T-helper 2 cell treated with Interferon-gamma antibody and Interleukin-4, amounts not matched to agents 5 μg/mL and 100 μg/mL, for 36 hours (primary cell): Measurements from ENCODE around the gene SLC25A11.

Experiments
- DNase-seq: peaks from one replicate; pipeline ENCODE4 v3.0.0; 2021; ENCODE audit warnings: low spot score
- H3K27ac Mint-ChIP-seq: one replicate; pipeline ENCODE4 v1.8.0; 2021; ENCODE audit warnings: mild to moderate bottlenecking, mixed read lengths
- H3K27me3 Mint-ChIP-seq: one replicate; pipeline ENCODE4 v1.8.0; 2021; ENCODE audit warnings: low read depth, mixed read lengths
- H3K36me3 Mint-ChIP-seq: one replicate; pipeline ENCODE4 v1.8.0; 2021; ENCODE audit warnings: low read depth, mixed read lengths
- H3K4me1 Mint-ChIP-seq: one replicate; pipeline ENCODE4 v1.8.0; 2021; ENCODE audit warnings: low read depth, mixed read lengths
- H3K4me3 Mint-ChIP-seq: one replicate; pipeline ENCODE4 v1.8.0; 2022; ENCODE audit warnings: mild to moderate bottlenecking, moderate library complexity, mixed read lengths
- H3K9me3 Mint-ChIP-seq: one replicate; pipeline ENCODE4 v1.8.0; 2021; ENCODE audit warnings: mixed read lengths

Gene SLC25A11

GRCh38 chr17:4939796-4940554, at the start of gene SLC25A11, which contains the start of gene RNF167:
SLC25A11 (minus strand) TSS chr17:4940046; CDS start chr17:4939910, 136 bp downstream.
RNF167 (plus strand) TSS chr17:4940268; CDS start chr17:4940910, 642 bp downstream.
- peak within 1 kb of the TSS; percentile 96 for H3K4me3 Mint-ChIP-seq
- H3K36me3 Mint-ChIP-seq: peaks cover 70% of the 10 kb centered on the region
- H3K27me3 Mint-ChIP-seq: no peaks in the 10 kb centered on the region
- peaks cover 49% of the 10 kb centered on the region for H3K4me1 Mint-ChIP-seq
- H3K27ac Mint-ChIP-seq: peak within 1 kb of the TSS; percentile 95
- H3K9me3 Mint-ChIP-seq: no peaks in the 10 kb centered on the region
- DNase-seq: peak; percentile 98

GRCh38 chr17:4987767-4988567, 48.1 kb upstream of the SLC25A11 start:
- H3K27ac Mint-ChIP-seq: peak overlapping the region; percentile 85
- no peaks in the 10 kb centered on the region for H3K9me3 Mint-ChIP-seq
- peak overlapping the region; percentile 94 for H3K4me3 Mint-ChIP-seq
- H3K27me3 Mint-ChIP-seq: no peaks in the 10 kb centered on the region
- DNase-seq: no peak
- peaks cover 16% of the 10 kb centered on the region for H3K36me3 Mint-ChIP-seq
- peaks cover 33% of the 10 kb centered on the region for H3K4me1 Mint-ChIP-seq

GRCh38 chr17:4986951-4987766, 47.3 kb upstream of the SLC25A11 start, which contains the start of gene CAMTA2:
CAMTA2 (minus strand) TSS chr17:4987675; CDS start chr17:4986222, 1,453 bp downstream.
- peak; percentile 79 for DNase-seq
- Mint-ChIP-seq H3K9me3 (no peaks in the 10 kb centered on the region), H3K27me3 (no peaks in the 10 kb centered on the region), H3K27ac (peak within 1 kb of the TSS; percentile 85), H3K36me3 (peaks cover 24% of the 10 kb centered on the region), H3K4me3 (peak within 1 kb of the TSS; percentile 94), H3K4me1 (peaks cover 33% of the 10 kb centered on the region)

- peaks cover 24% of the 10 kb centered on the region for H3K36me3 Mint-ChIP-seq
- peak; percentile 24 for DNase-seq
- H3K4me1 Mint-ChIP-seq: peaks cover 33% of the 10 kb centered on the region
- no peaks in the 10 kb centered on the region for H3K27me3 Mint-ChIP-seq
- H3K4me3 Mint-ChIP-seq: peak overlapping the region; percentile 94
- no peaks in the 10 kb centered on the region for H3K9me3 Mint-ChIP-seq
- H3K27ac Mint-ChIP-seq: peak overlapping the region; percentile 85
Observed at GRCh38 chr17:4986403-4986802, 46.6 kb upstream of the SLC25A11 start.

GRCh38 chr17:4982305-4982704, 42.5 kb upstream of the SLC25A11 start:
- DNase-seq: no peak
- H3K36me3 Mint-ChIP-seq: peaks cover 52% of the 10 kb centered on the region
- H3K4me3 Mint-ChIP-seq: no peak overlapping the region
- no peaks in the 10 kb centered on the region for H3K9me3 Mint-ChIP-seq
- peak overlapping the region; percentile 39 for H3K27ac Mint-ChIP-seq
- no peaks in the 10 kb centered on the region for H3K27me3 Mint-ChIP-seq
- peaks cover 30% of the 10 kb centered on the region for H3K4me1 Mint-ChIP-seq

GRCh38 chr17:4980644-4981216, 40.9 kb upstream of the SLC25A11 start:
- no peaks in the 10 kb centered on the region for H3K9me3 Mint-ChIP-seq
- H3K4me1 Mint-ChIP-seq: peaks cover 20% of the 10 kb centered on the region
- DNase-seq: peak; percentile 29
- H3K27ac Mint-ChIP-seq: peak overlapping the region; percentile 68
- peaks cover 56% of the 10 kb centered on the region for H3K36me3 Mint-ChIP-seq
- no peaks in the 10 kb centered on the region for H3K27me3 Mint-ChIP-seq
- H3K4me3 Mint-ChIP-seq: no peak overlapping the region

GRCh38 chr17:4978726-4979125, 38.9 kb upstream of the SLC25A11 start:
- H3K27me3 Mint-ChIP-seq: no peaks in the 10 kb centered on the region
- H3K9me3 Mint-ChIP-seq: no peaks in the 10 kb centered on the region
- no peak overlapping the region for H3K27ac Mint-ChIP-seq
- peaks cover 14% of the 10 kb centered on the region for H3K4me1 Mint-ChIP-seq
- H3K36me3 Mint-ChIP-seq: peaks cover 67% of the 10 kb centered on the region
- DNase-seq: no peak
- H3K4me3 Mint-ChIP-seq: no peak overlapping the region

- Mint-ChIP-seq H3K36me3 (peaks cover 63% of the 10 kb centered on the region), H3K27ac (no peak overlapping the region), H3K9me3 (no peaks in the 10 kb centered on the region), H3K4me3 (no peak overlapping the region), H3K27me3 (no peaks in the 10 kb centered on the region), H3K4me1 (peaks cover 2% of the 10 kb centered on the region)
- DNase-seq: no peak
Observed at GRCh38 chr17:4974115-4974670, 34.3 kb upstream of the SLC25A11 start.

- DNase-seq: no peak
- Mint-ChIP-seq H3K9me3 (no peaks in the 10 kb centered on the region), H3K36me3 (peaks cover 59% of the 10 kb centered on the region), H3K27ac (peak overlapping the region; percentile 43), H3K4me1 (peaks cover 2% of the 10 kb centered on the region), H3K27me3 (no peaks in the 10 kb centered on the region), H3K4me3 (no peak overlapping the region)
Observed at GRCh38 chr17:4973256-4974114, 33.6 kb upstream of the SLC25A11 start.

- H3K27ac Mint-ChIP-seq: no peak overlapping the region
- H3K9me3 Mint-ChIP-seq: no peaks in the 10 kb centered on the region
- H3K4me3 Mint-ChIP-seq: no peak overlapping the region
- peaks cover 2% of the 10 kb centered on the region for H3K4me1 Mint-ChIP-seq
- H3K27me3 Mint-ChIP-seq: no peaks in the 10 kb centered on the region
- no peak for DNase-seq
- peaks cover 53% of the 10 kb centered on the region for H3K36me3 Mint-ChIP-seq
Observed at GRCh38 chr17:4972752-4973151, 32.9 kb upstream of the SLC25A11 start.

- Mint-ChIP-seq H3K4me3 (no peak overlapping the region), H3K36me3 (peaks cover 50% of the 10 kb centered on the region), H3K9me3 (no peaks in the 10 kb centered on the region), H3K27ac (no peak overlapping the region), H3K27me3 (no peaks in the 10 kb centered on the region), H3K4me1 (peaks cover 2% of the 10 kb centered on the region)
- no peak for DNase-seq
Observed at GRCh38 chr17:4972322-4972721, 32.5 kb upstream of the SLC25A11 start.

- Mint-ChIP-seq H3K9me3 (no peaks in the 10 kb centered on the region), H3K27ac (no peak overlapping the region), H3K36me3 (peaks cover 45% of the 10 kb centered on the region), H3K4me1 (peaks cover 2% of the 10 kb centered on the region), H3K27me3 (no peaks in the 10 kb centered on the region), H3K4me3 (no peak overlapping the region)
- no peak for DNase-seq
Observed at GRCh38 chr17:4971826-4972225, 32.0 kb upstream of the SLC25A11 start.
